Upper lobe of left lung (tissue), 6 donors: ENCODE results near the gene NUP210. TPM values are rescaled to one million over a fixed set of nuclear protein-coding genes. Genes with fewer than 3 reads are reported as not detected.

Experiments used
- ATAC-seq, 2 donors: fragments of 200-7000 bp; cut with Tn5 transposase; one replicate each; pipeline ENCODE4 v1.9.1; 2022; ENCODE audit warnings: mild to moderate bottlenecking in 2 of 2, moderate library complexity in 2 of 2; ENCODE audit not compliant: low FRiP score in 2 of 2
- DNase-seq, 2 donors: peaks; one replicate each; pipeline ENCODE4 v3.0.0-alpha.2; 2019 to 2020
- H3K27ac ChIP-seq, 4 donors: fragments of 200-600 bp; sonication (generic); one replicate each; pipeline ENCODE4 v1.5.1; 2016 to 2019
- H3K27me3 ChIP-seq, 4 donors: fragments of 200-600 bp; sonication (generic); one replicate each; pipeline ENCODE4 v1.5.1; 2017 to 2019
- H3K36me3 ChIP-seq, 4 donors: fragments of 200-600 bp; sonication (generic); one replicate each; pipeline ENCODE4 v1.5.1; 2016 to 2019
- H3K4me1 ChIP-seq, 4 donors: fragments of 200-600 bp; sonication (generic); one replicate each; pipeline ENCODE4 v1.5.1; 2018 to 2019
- H3K4me3 ChIP-seq, 4 donors: fragments of 200-600 bp; sonication (generic); one replicate each; pipeline ENCODE4 v1.5.1; 2017 to 2019; ENCODE audit warnings: mild to moderate bottlenecking in 2 of 4, moderate library complexity in 1 of 4
- H3K9me3 ChIP-seq, 4 donors: fragments of 200-600 bp; sonication (generic); one replicate each; pipeline ENCODE4 v1.5.1; 2018 to 2019
- EP300 ChIP-seq, 4 donors: sonication (generic); formaldehyde crosslinking; IDR thresholded peaks; one replicate each; pipeline ENCODE4 v1.5.1; 2017; ENCODE audit warnings: antibody characterized with exemption in 4 of 4, control low read depth in 2 of 4
- POLR2A ChIP-seq, 4 donors: fragments of 450-650 bp; IDR thresholded peaks; one replicate each; pipeline ENCODE4 v1.5.1; 2016 to 2017; ENCODE audit warnings: antibody characterized with exemption in 4 of 4, mild to moderate bottlenecking in 2 of 4
- POLR2AphosphoS5 ChIP-seq, 2 donors: sonication (generic); formaldehyde crosslinking; IDR thresholded peaks; one replicate each; pipeline ENCODE4 v1.5.1; 2017; ENCODE audit warnings: antibody characterized with exemption in 2 of 2
- WGBS, 2 donors: methylation state at CpG; one replicate each; pipeline ENCODE4 v1.1.5; 2017 to 2018; 5-methylcytosine and 5-hydroxymethylcytosine counted together
- total RNA-seq, 6 donors: library from RNA; depleted of rRNA in 4 of 6; stranded (reverse); fragments of >200 nt in 4 of 6; gene quantifications; one replicate each; pipeline versions ENCODE4 v1.1.0 to v1.2.1, GENCODE V29; 2016 to 2021
- TF ChIP-seq, protein P1 (sequence below), 6 experiments: fragments of 450-650 bp in 4 of 6; fragments of 200-600 bp in 2 of 6; sonication (generic) in 2 of 6; IDR thresholded peaks; one replicate each; pipeline ENCODE4 v1.5.1; 2016 to 2019; ENCODE audit warnings: antibody characterized with exemption in 6 of 6
- donor health status: DM: no; HTN: no; CAD: no; lungs with moderate emphysema.
- donor health status: DM: no; HTN: yes; CAD: no; lungs with severe emphysema.

The NUP210 gene
- total RNA-seq, 6 donors from 2014 or later, result 14.6 to 23.0 (median 20.8) TPM

GRCh38 chr3:13303410-13303809 lies 116.7 kb downstream of the NUP210 start:
- H3K9me3 ChIP-seq, result no peaks in the 10 kb centered on the region
- no peaks in the 10 kb centered on the region for H3K27me3 ChIP-seq
- DNase-seq (no peak), ATAC-seq (no peak)
- TF ChIP-seq, protein P1, sequence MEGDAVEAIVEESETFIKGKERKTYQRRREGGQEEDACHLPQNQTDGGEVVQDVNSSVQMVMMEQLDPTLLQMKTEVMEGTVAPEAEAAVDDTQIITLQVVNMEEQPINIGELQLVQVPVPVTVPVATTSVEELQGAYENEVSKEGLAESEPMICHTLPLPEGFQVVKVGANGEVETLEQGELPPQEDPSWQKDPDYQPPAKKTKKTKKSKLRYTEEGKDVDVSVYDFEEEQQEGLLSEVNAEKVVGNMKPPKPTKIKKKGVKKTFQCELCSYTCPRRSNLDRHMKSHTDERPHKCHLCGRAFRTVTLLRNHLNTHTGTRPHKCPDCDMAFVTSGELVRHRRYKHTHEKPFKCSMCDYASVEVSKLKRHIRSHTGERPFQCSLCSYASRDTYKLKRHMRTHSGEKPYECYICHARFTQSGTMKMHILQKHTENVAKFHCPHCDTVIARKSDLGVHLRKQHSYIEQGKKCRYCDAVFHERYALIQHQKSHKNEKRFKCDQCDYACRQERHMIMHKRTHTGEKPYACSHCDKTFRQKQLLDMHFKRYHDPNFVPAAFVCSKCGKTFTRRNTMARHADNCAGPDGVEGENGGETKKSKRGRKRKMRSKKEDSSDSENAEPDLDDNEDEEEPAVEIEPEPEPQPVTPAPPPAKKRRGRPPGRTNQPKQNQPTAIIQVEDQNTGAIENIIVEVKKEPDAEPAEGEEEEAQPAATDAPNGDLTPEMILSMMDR (IDR thresholded peaks at IDR 0.05), result no peak
- TF ChIP-seq EP300 (IDR thresholded peaks at IDR 0.05), result no peak
- no peak for TF ChIP-seq POLR2A (IDR thresholded peaks at IDR 0.05)
- TF ChIP-seq POLR2AphosphoS5 (IDR thresholded peaks at IDR 0.05), result no peak
- no peaks in the 10 kb centered on the region for H3K36me3 ChIP-seq
- no peak overlapping the region for H3K4me3 ChIP-seq
- H3K27ac ChIP-seq, result no peak overlapping the region
- no peaks in the 10 kb centered on the region for H3K4me1 ChIP-seq
- WGBS, 2 donors, result 74 to 81% methylated on average over 1 to 6 of the region's 6 CpGs

DNA sequence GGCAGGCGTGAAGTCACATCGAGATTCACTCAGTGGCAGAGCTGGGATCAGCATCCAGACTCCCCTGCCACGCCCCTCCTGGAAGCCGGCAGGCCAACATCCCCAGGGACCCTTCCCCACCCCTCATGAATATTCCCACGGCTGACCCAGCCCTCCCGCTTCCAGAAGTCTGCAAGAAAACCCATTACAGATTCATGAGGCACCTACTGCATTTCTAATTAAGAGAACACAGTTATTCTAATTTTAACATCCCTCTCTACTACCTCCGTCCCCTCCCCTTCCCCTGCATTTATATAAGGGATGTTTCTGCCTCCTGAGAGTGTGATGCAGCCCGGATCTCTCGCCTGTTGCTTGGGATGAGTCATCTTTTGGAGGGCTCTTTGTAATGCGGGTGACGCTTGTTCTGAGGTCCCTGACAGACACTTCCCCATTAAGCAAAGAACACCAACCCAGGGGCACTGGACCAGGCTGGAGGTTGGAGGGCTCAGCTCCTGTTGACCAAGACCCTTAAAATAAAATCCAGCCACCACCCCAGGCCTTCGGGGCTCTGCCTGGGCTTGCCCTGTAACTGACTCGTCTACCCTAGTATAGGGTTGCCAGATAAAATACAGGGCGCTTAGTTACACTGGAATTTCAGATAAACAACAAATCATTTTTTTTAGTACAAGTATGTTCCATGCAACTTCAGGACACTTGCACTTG lies 118.7 kb downstream of the NUP210 start:
- TF ChIP-seq POLR2A (IDR thresholded peaks at IDR 0.05), result no peak
- peak in 1 of 2 donors; percentile 48 for ATAC-seq
- no peaks in the 10 kb centered on the region for H3K36me3 ChIP-seq
- H3K4me1 ChIP-seq, result no peaks in the 10 kb centered on the region
- H3K4me3 ChIP-seq, result no peak overlapping the region
- peaks cover 0 to 3% (median 0%) of the 10 kb centered on the region in 4 donors for H3K27me3 ChIP-seq
- H3K9me3 ChIP-seq, result no peaks in the 10 kb centered on the region
- no peak overlapping the region for H3K27ac ChIP-seq
- DNase-seq, result peak in 1 of 2 donors; percentile 38
- WGBS, 2 donors, result 26 to 35% methylated on average over 14 of the region's 14 CpGs

DNA sequence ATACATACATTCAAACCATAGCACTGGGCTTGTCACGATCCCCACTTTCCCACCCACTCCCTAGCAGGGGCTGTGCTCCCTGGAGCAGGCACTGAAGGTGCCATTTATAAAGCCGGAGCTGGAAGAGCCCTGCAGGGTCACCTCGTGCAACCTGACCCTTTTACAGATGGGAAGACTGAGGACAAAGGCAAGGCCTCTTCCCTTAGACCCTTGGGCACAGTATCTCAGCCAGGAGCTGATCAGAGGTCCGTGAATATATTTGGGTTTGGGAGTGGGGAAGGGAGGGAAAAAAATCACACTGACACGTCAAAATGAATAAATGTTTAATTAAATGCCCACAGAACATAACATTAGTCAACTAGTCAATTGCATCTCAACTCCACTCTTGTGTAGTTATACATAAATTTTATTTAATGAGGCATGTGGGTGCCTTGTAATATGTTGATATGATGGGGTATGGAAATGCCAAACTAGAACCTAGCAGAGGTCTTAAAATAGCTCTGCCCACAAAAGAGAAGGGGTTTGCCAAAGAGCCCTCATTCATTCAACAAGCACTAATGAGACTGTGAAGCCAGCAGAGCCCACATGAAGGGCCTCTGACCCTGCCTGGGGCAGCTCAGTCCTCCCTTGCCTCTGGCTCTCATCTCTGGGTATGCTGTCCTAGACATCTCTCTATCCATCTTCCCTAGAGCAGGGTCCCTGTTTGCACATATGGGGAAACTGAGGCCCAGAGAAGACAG lies 119.4 kb downstream of the NUP210 start:
- no peaks in the 10 kb centered on the region for H3K36me3 ChIP-seq
- DNase-seq (no peak), ATAC-seq (no peak)
- H3K4me3 ChIP-seq, result no peak overlapping the region
- 77 to 82% methylated on average over 4 to 5 of the region's 5 CpGs for WGBS, 2 donors
- TF ChIP-seq EP300 (IDR thresholded peaks at IDR 0.05) (no peak), POLR2A (IDR thresholded peaks at IDR 0.05) (no peak), POLR2AphosphoS5 (IDR thresholded peaks at IDR 0.05) (no peak)
- TF ChIP-seq, protein P1 (IDR thresholded peaks at IDR 0.05), result no peak
- H3K4me1 ChIP-seq, result no peaks in the 10 kb centered on the region
- H3K9me3 ChIP-seq, result no peaks in the 10 kb centered on the region
- no peak overlapping the region for H3K27ac ChIP-seq
- H3K27me3 ChIP-seq, result peaks cover 0 to 3% (median 0%) of the 10 kb centered on the region in 4 donors

GRCh38 chr3:13299531-13300155 lies 120.5 kb downstream of the NUP210 start:
- Histone ChIP-seq H3K36me3 (no peaks in the 10 kb centered on the region), H3K9me3 (no peaks in the 10 kb centered on the region), H3K4me3 (no peak overlapping the region), H3K4me1 (no peaks in the 10 kb centered on the region), H3K27ac (no peak overlapping the region), H3K27me3 (peaks cover 0 to 3% (median 0%) of the 10 kb centered on the region in 4 donors)
- DNase-seq (no peak), ATAC-seq (no peak)
- WGBS, 2 donors, result 82 to 87% methylated on average over 7 of the region's 7 CpGs
- TF ChIP-seq POLR2AphosphoS5 (IDR thresholded peaks at IDR 0.05) (no peak), POLR2A (IDR thresholded peaks at IDR 0.05) (no peak), EP300 (IDR thresholded peaks at IDR 0.05) (no peak)
- TF ChIP-seq, protein P1 (IDR thresholded peaks at IDR 0.05), result no peak

GRCh38 chr3:13296662-13297061 lies 123.5 kb downstream of the NUP210 start:
- Histone ChIP-seq H3K27me3 (peaks cover 0 to 3% (median 0%) of the 10 kb centered on the region in 4 donors), H3K36me3 (no peaks in the 10 kb centered on the region), H3K27ac (no peak overlapping the region), H3K9me3 (no peaks in the 10 kb centered on the region), H3K4me3 (no peak overlapping the region), H3K4me1 (no peaks in the 10 kb centered on the region)
- DNase-seq, result no peak
- TF ChIP-seq POLR2AphosphoS5 (IDR thresholded peaks at IDR 0.05) (no peak), EP300 (IDR thresholded peaks at IDR 0.05) (no peak), POLR2A (IDR thresholded peaks at IDR 0.05) (no peak)
- TF ChIP-seq, protein P1 (IDR thresholded peaks at IDR 0.05), result no peak
- 14 to 16% methylated on average over 6 of the region's 6 CpGs for WGBS, 2 donors
- no peak for ATAC-seq
